Central memory CD8-positive, alpha-beta T cell (primary cell): Measurements from ENCODE around the gene MINDY1.
A peak's percentile ranks its signal among the peaks of the same experiment; 100 is the strongest.

ENCODE experiments used
- ATAC-seq: fragments of 150-1000 bp; cut with Tn5 transposase; replicated peaks from 2 replicates; pipeline ENCODE4 v1.10.0; 2022; ENCODE audit warnings: mild to moderate bottlenecking, moderate FRiP score, moderate number of reproducible peaks; ENCODE audit not compliant: poor library complexity, severe bottlenecking; ENCODE audit errors: extremely low read depth
- DNase-seq, 2 donors: peaks; one replicate each; pipeline ENCODE4 v3.0.0; 2021; ENCODE audit warnings: low spot score in 2 of 2
- H3K27ac Mint-ChIP-seq: one replicate; pipeline ENCODE4 v1.8.0; 2022; ENCODE audit warnings: low read depth, mild to moderate bottlenecking, moderate library complexity, mixed read lengths
- H3K27me3 Mint-ChIP-seq: one replicate; pipeline ENCODE4 v1.8.0; 2022; ENCODE audit warnings: mixed read lengths
- H3K36me3 Mint-ChIP-seq: one replicate; pipeline ENCODE4 v1.8.0; 2022; ENCODE audit warnings: mild to moderate bottlenecking, moderate library complexity, mixed read lengths; ENCODE audit not compliant: insufficient read depth
- H3K4me1 Mint-ChIP-seq: one replicate; pipeline ENCODE4 v1.8.0; 2022; ENCODE audit warnings: mixed read lengths
- H3K4me3 Mint-ChIP-seq: one replicate; pipeline ENCODE4 v1.8.0; 2022; ENCODE audit warnings: mild to moderate bottlenecking, moderate library complexity, mixed read lengths
- H3K9me3 Mint-ChIP-seq: one replicate; pipeline ENCODE4 v1.8.0; 2022; ENCODE audit warnings: mixed read lengths

MINDY1 gene

DNA sequence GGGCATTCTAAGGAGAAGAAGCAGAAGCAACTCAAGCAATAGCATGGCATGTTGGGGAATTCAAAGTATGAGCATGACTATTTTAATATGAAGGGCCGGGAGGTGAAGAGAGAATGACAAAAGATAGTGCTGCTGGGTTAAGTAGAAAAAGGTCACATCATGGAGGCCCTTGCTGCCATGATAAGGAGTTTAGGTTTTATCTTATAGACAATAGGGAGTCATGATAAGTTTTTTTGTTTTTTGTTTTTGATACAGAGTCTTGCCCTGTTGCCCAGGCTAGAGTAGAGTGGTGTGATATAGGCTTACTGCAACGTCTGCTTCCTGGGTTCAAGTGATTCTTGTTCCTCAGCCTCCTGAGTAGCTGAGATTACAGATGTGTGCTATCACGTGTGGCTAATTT lies 32.8 kb upstream of the MINDY1 start:
- Mint-ChIP-seq H3K27ac (no peak overlapping the region), H3K4me1 (peaks cover 11% of the 10 kb centered on the region)

DNA sequence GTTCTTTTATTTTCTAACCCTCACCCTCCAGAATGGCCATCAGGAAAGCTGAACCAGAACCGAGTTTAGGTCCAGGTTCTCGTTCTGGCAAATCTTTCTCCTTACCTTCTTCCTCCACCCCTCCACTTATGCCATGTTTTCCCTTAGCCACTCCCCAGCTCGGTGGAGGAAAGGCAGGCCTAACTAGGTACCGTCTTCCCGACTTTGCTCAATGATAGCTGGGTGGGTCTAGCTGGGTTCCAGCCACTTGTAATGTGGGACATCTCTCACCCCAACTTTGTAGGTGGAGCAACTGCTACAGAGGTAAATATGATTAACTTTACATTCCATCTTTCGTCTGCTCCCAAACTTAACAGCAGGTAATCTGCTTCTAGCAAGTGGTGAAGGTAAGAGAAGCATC lies 30.3 kb upstream of the MINDY1 start:
- Mint-ChIP-seq H3K36me3 (peaks cover 11% of the 10 kb centered on the region), H3K27me3 (no peaks in the 10 kb centered on the region), H3K9me3 (no peaks in the 10 kb centered on the region), H3K4me3 (no peak overlapping the region), H3K4me1 (peaks cover 5% of the 10 kb centered on the region), H3K27ac (peak overlapping the region; percentile 14)
- DNase-seq, result no peak
- no peak for ATAC-seq

More for the DNA sequence above, 32.8 kb upstream of the MINDY1 start:
- Mint-ChIP-seq H3K9me3 (no peaks in the 10 kb centered on the region), H3K36me3 (peaks cover under 1% of the 10 kb centered on the region), H3K4me3 (no peak overlapping the region), H3K27me3 (no peaks in the 10 kb centered on the region)
- DNase-seq, result no peak
- no peak for ATAC-seq

DNA sequence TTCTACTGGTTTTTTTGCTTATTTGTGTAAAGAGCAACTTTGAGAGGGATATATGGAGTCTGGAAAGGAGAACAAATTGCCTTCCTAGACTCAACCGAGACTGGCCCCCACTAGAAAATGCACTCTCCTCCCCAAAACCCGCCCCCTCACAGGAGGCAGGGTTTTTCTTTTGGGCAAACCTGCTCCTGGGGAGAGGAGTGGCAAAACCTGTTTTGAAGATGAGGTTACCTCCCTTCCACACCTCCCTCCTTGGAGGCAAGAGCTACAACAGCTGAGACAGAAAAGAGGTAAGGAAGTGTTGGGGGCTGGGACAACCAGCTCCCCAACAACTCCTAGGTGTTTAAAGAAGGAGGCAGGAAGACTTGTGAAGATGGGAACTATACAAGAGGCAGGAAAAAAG lies 29.7 kb upstream of the MINDY1 start, which contains the start of gene BNIPL:
Gene BNIPL, plus strand, starts transcription at position 231 of the 400 bp plus-strand sequence. Its CDS starts 140 bp downstream, at position 371.
- Mint-ChIP-seq H3K36me3 (peaks cover 13% of the 10 kb centered on the region), H3K27ac (peak within 1 kb of the TSS; percentile 14), H3K4me1 (peaks cover 5% of the 10 kb centered on the region), H3K27me3 (no peaks in the 10 kb centered on the region), H3K4me3 (no peak within 1 kb of the TSS), H3K9me3 (no peaks in the 10 kb centered on the region)
- no peak for DNase-seq
- no peak for ATAC-seq

DNA sequence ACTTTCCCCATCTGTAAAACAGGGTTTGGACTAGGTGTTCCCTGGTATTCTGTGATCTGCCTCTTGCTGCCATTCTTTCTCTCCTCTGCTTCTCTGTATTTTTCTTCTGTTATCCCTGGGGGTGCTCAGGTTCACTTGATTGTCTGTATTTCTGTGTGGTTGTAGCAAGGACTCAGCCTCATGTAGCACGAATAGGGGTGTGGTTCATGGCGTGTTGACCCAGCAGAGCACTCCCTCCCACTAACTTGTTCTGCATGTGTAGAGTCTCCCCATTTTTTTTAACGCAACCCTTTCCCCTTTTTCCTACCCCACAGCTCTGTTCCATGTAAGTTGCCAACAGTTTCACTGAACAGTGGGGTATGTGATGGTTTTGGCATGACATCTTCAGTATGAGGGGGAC lies 28.5 kb upstream of the MINDY1 start:
- H3K36me3 Mint-ChIP-seq, result peaks cover 23% of the 10 kb centered on the region
- H3K4me1 Mint-ChIP-seq, result peaks cover 5% of the 10 kb centered on the region
- no peak overlapping the region for H3K4me3 Mint-ChIP-seq
- H3K9me3 Mint-ChIP-seq, result no peaks in the 10 kb centered on the region
- H3K27ac Mint-ChIP-seq, result peak overlapping the region; percentile 5
- DNase-seq (no peak), ATAC-seq (no peak)
- H3K27me3 Mint-ChIP-seq, result no peaks in the 10 kb centered on the region

GRCh38 chr1:151032164-151032563 lies 25.5 kb upstream of the MINDY1 start:
- Mint-ChIP-seq H3K36me3 (peaks cover 35% of the 10 kb centered on the region), H3K4me1 (peaks cover 5% of the 10 kb centered on the region), H3K4me3 (no peak overlapping the region), H3K27me3 (no peaks in the 10 kb centered on the region), H3K27ac (no peak overlapping the region), H3K9me3 (no peaks in the 10 kb centered on the region)
- no peak for DNase-seq
- ATAC-seq, result no peak

- Mint-ChIP-seq H3K36me3 (peaks cover 43% of the 10 kb centered on the region), H3K4me3 (no peak overlapping the region), H3K9me3 (no peaks in the 10 kb centered on the region), H3K27me3 (no peaks in the 10 kb centered on the region), H3K27ac (no peak overlapping the region), H3K4me1 (peaks cover 7% of the 10 kb centered on the region)
- no peak for ATAC-seq
- no peak for DNase-seq
These were observed 19.8 kb upstream of the MINDY1 start for GRCh38 chr1:151026460-151026859.

- peaks cover 7% of the 10 kb centered on the region for H3K4me1 Mint-ChIP-seq
- H3K9me3 Mint-ChIP-seq, result no peaks in the 10 kb centered on the region
- peak; percentile 99 for ATAC-seq
- H3K27me3 Mint-ChIP-seq, result no peaks in the 10 kb centered on the region
- DNase-seq, result peak; percentile 81 to 83
- H3K4me3 Mint-ChIP-seq, result peak overlapping the region; percentile 37
- peak overlapping the region; percentile 29 for H3K27ac Mint-ChIP-seq
- peaks cover 30% of the 10 kb centered on the region for H3K36me3 Mint-ChIP-seq
These were observed 17.9 kb upstream of the MINDY1 start for GRCh38 chr1:151024540-151025146.

DNA sequence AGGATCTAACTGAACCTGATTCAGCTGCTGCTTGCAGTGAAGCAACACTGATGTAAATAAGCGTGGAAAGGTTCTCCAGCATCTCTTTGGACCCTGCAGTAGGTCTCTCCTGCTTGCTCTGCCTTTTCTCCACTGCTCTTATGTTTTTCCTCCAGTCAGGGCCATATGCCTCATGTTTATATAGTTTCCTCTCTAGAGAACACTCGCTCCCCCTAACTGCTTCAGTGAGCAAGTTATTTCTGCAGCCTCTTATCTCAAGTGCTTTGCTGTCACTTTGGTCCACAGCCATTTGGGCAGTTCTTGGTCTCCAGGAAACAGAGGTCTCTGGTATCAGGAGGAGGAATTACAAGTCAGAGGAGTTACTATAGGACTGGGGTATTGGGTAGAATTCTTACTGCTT lies 6.8 kb upstream of the MINDY1 start:
- no peaks in the 10 kb centered on the region for H3K9me3 Mint-ChIP-seq
- ATAC-seq (no peak), DNase-seq (no peak)
- H3K4me1 Mint-ChIP-seq, result peaks cover 35% of the 10 kb centered on the region
- H3K36me3 Mint-ChIP-seq, result peaks cover 6% of the 10 kb centered on the region
- no peaks in the 10 kb centered on the region for H3K27me3 Mint-ChIP-seq
- no peak overlapping the region for H3K4me3 Mint-ChIP-seq
- H3K27ac Mint-ChIP-seq, result no peak overlapping the region

DNA sequence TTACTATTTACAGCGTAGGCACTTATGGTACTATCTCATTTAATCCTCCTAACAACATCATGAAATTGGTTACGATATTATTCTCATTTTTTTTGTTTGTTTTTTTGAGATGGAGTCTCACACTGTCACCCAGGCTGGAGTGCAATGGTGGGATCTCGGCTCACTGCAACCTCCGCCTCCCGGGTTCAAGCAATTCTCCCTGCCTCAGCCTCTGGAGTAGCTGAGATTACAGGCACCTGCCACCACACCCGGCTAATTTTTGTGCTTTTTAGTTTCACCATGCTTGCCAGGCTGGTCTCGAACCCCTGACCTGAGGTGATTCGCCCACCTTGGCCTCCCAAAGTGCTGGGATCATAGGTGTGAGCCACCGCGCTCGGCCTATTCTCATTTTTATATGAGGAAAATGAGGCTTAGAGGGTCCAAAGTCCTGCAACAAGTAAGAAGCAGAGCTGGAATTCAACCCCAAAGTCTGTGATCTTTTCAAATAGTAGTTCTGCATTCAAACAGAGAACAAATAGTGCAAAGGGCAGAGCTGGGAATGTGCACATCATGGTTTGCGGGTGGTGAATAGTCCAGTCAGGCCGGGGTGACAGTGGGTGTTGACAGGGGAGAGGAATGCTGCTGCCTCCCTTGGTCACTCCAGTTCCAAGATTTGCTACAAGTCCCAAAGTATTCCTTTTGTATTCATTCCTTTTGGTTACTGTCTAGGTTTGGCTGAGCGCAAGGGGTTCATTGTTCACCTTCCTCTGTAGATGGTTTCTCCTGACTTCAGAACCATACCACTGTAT lies 6.2 kb upstream of the MINDY1 start:
- H3K9me3 Mint-ChIP-seq, result no peaks in the 10 kb centered on the region
- H3K27ac Mint-ChIP-seq, result no peak overlapping the region
- ATAC-seq (no peak), DNase-seq (no peak)
- peaks cover 11% of the 10 kb centered on the region for H3K36me3 Mint-ChIP-seq
- H3K4me1 Mint-ChIP-seq, result peaks cover 40% of the 10 kb centered on the region
- no peak overlapping the region for H3K4me3 Mint-ChIP-seq
- H3K27me3 Mint-ChIP-seq, result no peaks in the 10 kb centered on the region

DNA sequence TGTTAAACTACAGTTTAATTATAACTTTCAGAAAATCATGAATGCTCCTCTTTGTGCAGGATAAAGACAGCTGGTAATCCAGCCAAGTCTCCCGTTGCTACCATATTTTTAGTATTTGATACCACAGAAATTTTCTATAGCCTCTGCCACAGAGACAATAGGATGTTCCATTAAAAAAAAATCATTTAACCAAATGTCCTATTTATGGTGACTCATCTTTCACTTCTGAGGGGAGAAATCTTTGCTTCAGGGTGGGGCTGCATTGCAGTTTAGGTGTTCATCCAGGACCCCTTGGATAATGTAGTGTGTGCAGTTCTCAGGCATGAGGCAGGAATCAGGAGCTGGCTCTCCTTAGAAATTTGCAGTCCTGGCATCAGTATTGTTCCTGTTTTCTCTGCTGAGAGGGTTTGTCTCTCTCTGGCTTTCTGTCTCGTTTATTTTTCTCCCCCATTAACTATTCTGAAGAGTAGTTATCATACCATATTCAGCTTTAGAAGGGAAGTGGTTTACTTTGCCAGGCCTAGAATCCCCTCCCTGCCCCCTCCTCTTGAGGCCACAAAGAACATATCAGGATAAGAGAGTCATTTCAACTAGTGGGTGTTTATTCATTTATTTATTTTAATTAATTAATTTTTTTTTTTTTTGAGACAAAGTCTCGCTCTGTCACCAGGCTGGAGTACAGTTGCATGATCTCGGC lies 4.6 kb upstream of the MINDY1 start:
- Mint-ChIP-seq H3K9me3 (no peaks in the 10 kb centered on the region), H3K27me3 (no peaks in the 10 kb centered on the region), H3K4me1 (peaks cover 55% of the 10 kb centered on the region), H3K27ac (no peak overlapping the region), H3K36me3 (peaks cover 16% of the 10 kb centered on the region), H3K4me3 (no peak overlapping the region)
- no peak for ATAC-seq
- DNase-seq, result no peak

DNA sequence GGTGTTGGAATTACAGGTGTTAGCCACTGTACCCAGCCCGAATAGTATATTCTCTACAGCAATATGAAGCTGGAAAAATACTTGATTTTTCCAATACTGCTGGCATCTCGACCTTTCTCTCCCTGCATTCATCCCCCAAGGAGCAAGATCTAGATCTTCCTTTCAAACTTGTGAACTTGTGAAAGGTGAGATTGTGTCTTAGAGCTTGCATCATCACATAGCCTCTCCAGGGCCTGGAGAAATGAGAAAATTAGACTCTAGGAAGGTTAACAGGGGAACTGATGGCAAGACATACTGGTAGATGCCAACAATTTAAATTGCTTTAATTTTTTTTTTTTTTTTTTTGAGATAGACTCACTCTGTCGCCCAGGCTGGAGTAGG lies 3.6 kb upstream of the MINDY1 start:
- ATAC-seq (no peak), DNase-seq (no peak)
- no peak overlapping the region for H3K4me3 Mint-ChIP-seq
- no peak overlapping the region for H3K27ac Mint-ChIP-seq
- peaks cover 65% of the 10 kb centered on the region for H3K4me1 Mint-ChIP-seq
- H3K27me3 Mint-ChIP-seq, result no peaks in the 10 kb centered on the region
- no peaks in the 10 kb centered on the region for H3K9me3 Mint-ChIP-seq
- H3K36me3 Mint-ChIP-seq, result peaks cover 16% of the 10 kb centered on the region

GRCh38 chr1:151009674-151010345 lies 3.1 kb upstream of the MINDY1 start:
- Mint-ChIP-seq H3K27ac (no peak overlapping the region), H3K9me3 (no peaks in the 10 kb centered on the region), H3K4me1 (peaks cover 67% of the 10 kb centered on the region), H3K27me3 (no peaks in the 10 kb centered on the region), H3K4me3 (peak overlapping the region; percentile 93), H3K36me3 (peaks cover 16% of the 10 kb centered on the region)
- no peak for DNase-seq
- ATAC-seq, result no peak
